GM19035 (cell line): ENCODE results near the gene SHLD1.
"Not testable (repeated sequence)": the region's sequence is repeated elsewhere in the genome, so short reads cannot be mapped to it uniquely, and the experiment has no call there.

Source experiments
- ATAC-seq: cut with Tn5 transposase; IDR thresholded peaks from one replicate; pipeline ENCODE4 v1.9.1; 2021; ENCODE audit not compliant: unreplicated experiment

The SHLD1 gene, protein sequence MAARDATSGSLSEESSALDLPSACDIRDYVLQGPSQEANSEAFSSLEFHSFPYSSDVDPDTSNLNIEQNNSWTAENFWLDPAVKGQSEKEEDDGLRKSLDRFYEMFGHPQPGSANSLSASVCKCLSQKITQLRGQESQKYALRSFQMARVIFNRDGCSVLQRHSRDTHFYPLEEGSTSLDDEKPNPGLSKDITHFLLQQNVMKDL

GRCh38 chr20:5749952-5750779 lies at the start of gene SHLD1:
Gene SHLD1, plus strand, starts transcription at chr20:5750401. Its CDS starts 22,465 bp downstream, at chr20:5772866.
- ATAC-seq = peak; percentile 94

DNA sequence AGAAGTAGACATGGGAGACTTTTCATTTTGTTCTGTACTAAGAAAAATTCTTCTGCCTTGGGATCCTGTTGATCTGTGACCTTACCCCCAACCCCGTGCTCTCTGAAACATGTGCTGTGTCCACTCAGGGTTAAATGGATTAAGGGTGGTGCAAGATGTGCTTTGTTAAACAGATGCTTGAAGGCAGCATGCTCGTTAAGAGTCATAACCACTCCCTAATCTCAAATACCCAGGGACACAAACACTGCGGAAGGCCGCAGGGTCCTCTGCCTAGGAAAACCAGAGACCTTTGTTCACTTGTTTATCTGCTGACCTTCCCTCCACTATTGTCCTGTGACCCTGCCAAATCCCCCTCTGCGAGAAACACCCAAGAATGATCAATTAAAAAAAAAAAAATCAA lies 47.9 kb upstream of the SHLD1 start:
- not testable (repeated sequence) for ATAC-seq

DNA sequence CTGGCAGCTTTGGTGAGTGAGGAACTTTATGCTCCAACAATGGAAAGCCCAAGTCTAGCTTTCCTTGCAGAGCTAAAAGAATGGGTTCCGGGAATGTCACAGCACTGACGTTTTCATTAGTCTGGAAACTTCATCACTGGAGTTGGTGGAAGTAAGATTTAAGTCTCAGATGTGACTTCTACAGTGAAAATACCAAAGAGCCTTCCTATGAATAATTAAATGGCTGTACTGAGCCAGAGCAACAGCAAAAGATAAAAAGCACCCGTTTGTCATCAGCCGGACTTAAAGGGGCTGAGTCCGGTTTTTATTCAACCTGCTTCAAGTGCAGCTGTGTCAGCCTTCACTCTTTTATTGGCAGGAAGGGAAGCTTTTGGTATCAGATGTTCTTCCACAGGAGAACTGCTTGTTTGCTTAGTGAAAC lies 46.5 kb upstream of the SHLD1 start:
- ATAC-seq = no peak

DNA sequence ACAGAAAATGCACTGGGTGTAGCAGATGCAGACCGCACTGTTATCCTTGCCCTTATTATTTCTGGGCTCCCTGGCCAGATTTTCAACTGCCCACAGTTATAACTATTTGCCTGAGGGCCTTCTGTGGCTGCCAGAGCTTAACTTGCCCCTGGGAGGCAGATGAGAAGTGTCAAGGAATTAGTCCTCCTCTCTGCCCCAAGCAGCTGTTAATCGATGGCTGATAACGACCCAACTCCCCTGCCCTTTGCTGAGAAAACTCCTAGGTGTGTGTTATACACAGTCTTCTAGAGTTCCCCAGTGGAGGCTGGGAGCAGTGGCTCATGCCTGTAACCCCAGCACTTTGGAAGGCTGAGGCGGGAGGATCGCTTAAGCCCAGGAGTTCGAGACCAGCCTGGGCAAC lies 44.4 kb upstream of the SHLD1 start:
- ATAC-seq = no peak

DNA sequence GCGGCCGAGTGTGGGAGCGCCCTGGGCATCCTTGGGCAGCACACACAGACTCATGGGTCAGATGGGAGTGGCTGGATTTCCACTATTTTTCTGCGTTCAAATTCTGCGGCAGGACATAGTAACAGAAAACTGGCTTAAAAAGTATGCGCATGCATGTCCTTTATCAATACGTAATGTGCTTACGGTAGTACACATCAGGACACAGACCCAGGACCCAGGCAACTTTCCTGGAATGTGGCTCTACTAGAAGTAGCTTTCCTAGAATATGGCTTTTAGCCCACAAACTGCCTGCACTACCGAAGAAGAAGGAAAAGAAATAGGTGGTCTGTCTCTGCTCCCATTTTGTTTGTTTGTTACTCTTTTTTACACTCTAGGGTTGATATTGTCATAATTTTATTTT lies 43.4 kb upstream of the SHLD1 start:
- ATAC-seq = no peak

GRCh38 chr20:5710551-5710950 lies 39.6 kb upstream of the SHLD1 start:
- ATAC-seq = no peak

- ATAC-seq = no peak
These were observed 35.8 kb upstream of the SHLD1 start for GRCh38 chr20:5714261-5715041.

DNA sequence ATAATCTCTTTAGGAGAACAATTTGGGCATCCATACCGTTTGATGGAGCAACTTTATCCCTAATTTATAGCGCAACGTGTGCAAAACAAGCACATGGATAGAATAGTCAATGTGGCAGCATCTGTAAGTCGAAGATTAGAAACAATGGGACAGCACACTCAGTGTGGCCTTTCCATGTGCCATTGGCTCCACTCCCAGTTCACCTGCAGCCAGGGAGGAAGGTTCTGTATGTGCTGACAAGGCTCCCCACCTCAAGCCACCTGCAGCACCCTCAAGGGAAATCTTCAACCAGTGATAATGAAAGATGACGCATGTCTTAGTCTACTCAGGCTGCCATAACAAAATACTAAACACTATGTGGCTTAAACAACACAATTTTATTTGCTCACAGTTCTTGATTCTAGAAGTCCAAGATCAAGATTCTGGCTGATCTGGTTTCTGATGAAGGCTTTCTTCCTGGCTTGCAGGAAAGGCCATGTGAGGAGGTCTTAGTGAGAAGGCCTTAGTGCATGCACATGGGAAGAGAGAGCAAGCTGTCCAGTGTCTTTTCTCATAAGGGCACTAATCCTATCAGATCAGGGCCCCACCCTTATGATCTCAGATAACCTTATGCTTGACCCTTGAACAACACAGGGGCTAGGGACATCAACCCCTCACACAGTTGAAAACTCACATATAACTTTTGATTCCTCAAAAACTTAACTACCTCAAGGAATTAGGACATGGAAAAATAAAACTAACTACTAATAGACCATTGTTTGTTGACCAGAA lies 34.9 kb upstream of the SHLD1 start:
- ATAC-seq = no peak

DNA sequence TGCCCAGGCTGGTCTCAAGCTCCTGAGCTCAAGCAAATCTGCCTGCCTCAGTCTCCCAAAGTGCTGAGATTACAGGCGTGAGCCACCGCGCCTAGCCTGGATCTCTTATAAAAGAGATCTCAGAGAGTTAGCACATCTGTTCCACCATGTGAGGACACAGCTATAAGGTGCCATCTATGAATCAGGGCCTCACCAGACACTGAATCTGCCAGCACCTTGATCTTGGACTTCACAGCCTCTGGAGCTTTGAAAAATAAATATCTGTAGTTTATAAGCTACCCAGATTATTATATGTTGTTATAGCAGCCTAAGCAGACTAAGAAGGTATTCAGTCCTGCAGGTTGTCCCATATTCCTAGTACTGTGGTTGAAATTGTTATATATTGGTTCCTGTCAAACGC lies 33.2 kb upstream of the SHLD1 start:
- no peak for ATAC-seq

- ATAC-seq = no peak
These were observed 31.2 kb upstream of the SHLD1 start for GRCh38 chr20:5718896-5719595.

DNA sequence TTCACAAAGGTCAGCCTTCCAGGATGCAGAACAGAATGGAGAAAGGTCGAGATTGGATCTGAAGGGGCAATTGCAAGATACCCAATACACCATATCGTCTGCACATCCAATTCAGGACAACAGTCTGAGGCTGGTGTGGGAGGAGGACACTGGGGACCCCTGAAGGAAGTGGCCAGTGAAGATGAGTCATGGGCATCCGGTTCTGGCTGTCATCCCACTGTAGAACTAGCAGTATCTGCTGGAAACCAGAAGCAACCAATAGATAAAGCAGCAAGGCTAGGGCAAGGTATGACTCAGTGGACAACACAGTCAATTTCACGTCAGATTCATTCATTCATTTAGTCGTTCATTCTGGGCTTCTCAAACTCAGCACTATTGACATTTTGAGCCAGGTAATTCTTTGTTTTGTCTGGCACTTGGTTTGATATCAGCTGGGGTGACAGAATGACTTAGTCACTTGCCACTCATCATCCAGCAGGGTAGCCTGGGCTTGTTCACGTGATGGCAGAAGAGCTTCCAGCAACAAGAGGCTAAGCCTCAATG lies 30.3 kb upstream of the SHLD1 start:
- ATAC-seq = no peak

DNA sequence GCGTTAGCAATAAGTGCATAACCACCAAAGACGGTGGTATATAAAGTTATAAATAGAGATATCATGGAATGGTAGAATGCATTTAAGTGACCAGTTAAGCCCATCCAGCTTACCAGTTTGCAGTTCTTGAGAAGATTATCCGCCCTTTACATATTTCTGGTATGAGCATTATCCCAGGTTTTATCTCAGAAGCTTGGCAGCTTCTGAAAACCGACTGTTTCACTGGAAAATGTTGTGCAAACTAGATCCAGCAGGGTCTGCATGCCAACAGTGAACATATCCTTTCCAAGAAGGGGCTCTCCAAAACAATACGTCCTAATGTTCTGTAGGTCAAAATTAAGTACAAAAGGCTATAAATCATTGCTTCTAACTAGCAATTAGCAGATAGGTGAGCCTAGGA lies 29.5 kb upstream of the SHLD1 start:
- no peak for ATAC-seq

DNA sequence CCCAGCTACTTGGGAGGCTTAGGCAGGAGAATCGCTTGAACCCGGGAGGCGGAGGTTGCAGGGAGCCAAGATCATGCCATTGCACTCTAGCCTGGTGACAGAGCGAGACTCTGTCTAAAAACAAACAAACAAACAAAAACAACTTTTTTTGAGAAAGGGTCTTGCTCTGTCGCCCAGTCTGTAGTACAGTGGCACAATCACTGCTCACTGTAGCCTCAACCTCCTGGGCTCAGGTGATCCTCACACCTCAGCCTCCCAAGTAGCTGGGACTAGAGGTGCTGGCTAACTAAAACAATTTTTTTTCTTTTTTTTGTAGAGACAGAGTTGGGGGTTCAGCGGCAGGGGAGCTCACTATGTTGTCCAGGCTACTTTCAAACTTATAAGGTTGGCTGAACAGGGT lies 28.8 kb upstream of the SHLD1 start:
- ATAC-seq = not testable (repeated sequence)

- no peak for ATAC-seq
These were observed 27.3 kb upstream of the SHLD1 start for GRCh38 chr20:5722927-5723326.

- ATAC-seq = not testable (repeated sequence)
These were observed 25.1 kb upstream of the SHLD1 start for GRCh38 chr20:5725183-5725463.

- ATAC-seq = no peak
These were observed 23.1 kb upstream of the SHLD1 start for GRCh38 chr20:5727018-5727515.

DNA sequence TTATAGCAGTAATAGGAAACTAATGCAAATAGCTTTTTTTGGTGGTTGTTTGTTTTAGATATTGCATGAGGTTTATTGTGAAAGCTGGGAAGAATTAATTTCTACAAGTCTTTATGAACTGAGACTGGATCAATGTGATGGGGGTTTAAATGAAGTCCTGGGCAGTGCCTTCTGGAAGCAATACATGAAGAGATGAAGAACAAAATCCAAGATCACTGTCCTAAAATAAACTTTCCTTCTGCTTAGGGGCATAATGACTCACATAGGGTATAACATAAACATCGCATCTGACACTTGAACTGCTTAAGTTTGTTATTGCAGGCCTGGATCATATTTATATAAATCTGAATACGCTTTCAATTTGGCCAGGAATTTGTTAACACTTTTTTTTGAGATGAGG lies 20.9 kb upstream of the SHLD1 start:
- no peak for ATAC-seq

DNA sequence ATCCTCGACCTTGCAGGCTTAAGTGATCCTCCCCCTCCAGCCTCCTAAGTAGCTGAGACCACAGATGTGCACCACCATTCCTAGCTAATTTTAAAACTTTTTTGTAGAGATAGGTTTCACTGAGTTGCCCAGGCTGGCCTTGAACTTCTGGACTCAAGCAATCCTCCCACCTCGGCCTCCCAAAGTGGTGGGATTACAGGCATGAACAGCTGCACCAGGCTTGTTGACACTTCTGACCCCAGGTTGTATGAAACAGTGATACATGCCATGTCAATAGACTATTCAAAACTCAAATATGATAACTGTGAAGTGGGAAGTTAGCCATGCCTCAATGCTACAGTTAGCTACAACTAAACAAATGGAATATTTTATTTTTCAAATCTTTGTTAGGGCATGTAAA lies 20.1 kb upstream of the SHLD1 start:
- no peak for ATAC-seq

- ATAC-seq = no peak
These were observed 18.3 kb upstream of the SHLD1 start for GRCh38 chr20:5731753-5732366.

DNA sequence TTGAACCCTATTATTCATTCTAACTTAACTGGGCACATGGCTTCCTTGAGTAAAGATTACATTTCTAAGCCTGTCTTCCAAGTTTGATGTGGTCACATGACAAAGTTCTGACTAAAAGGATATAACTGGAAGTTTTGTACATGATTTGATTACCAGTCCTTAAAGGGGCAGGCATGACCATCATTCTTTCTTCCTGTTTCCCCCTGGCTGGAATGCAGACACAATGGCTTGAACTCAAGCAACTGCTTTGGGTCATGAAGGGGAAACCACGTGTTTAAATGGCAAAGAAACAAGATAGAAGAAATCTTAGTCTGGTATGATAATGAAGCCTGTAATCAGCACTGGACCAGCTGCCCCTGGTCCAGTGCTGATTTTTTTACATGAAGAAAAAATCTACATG lies 15.6 kb upstream of the SHLD1 start:
- no peak for ATAC-seq
